Body of pancreas (tissue), 4 donors: ENCODE data around the gene MBD1.

Experiments
- POLR2A ChIP-seq, 3 donors: fragments of 450-650 bp; IDR thresholded peaks; one replicate each; pipeline ENCODE4 v1.6.1; 2016; ENCODE audit warnings: antibody characterized with exemption in 3 of 3, mild to moderate bottlenecking in 2 of 3
- TF ChIP-seq, protein P1 (sequence below), 7 experiments: fragments of 450-650 bp in 4 of 7; fragments of 200-600 bp in 3 of 7; sonication (generic) in 3 of 7; IDR thresholded peaks; one replicate each; pipeline ENCODE4 v1.5.1; 2016 to 2019; ENCODE audit warnings: antibody characterized with exemption in 7 of 7

DNA sequence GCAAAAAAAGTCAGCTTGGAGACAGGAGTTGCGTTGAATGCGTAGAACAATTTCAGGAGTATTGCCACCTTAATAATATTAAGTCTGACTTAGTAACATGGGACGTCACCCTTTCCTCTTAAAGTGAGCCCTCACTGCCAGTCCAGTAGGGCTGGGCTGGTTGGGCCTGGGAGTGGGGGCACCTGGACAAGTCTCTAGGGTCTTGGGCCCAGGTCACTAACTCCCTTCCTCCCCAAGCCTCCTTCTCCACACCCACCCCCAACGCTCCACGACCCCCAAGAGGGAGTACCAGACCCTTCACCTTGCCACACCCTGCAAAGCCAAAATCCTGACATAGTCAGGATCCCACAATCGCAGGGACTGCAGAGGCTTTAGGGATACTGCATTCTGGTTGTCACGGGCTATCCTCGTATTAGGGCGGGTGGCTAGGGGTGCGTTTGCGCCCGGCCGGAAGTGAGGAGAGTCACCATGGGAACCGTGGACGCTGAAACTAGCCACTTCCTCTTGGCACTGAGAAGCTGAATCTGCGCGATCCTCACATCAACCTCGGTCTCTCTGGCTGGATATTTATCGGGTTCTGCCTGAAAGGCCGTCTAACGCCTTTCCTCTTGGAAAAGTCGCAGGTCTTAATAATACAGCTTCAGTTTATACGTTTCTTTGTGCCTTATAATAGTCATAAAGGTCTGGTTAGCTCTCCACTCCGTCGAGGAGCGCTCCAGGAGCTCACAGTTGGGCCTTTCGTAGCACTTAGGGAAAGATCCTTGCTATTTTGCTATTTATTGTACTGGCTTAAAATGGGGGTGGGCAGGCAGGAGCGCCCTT is 16.5 kb upstream of the MBD1 start:
- TF ChIP-seq POLR2A (IDR thresholded peaks at IDR 0.05) = peak in 1 of 3 donors; percentile 20
- TF ChIP-seq, protein P1, sequence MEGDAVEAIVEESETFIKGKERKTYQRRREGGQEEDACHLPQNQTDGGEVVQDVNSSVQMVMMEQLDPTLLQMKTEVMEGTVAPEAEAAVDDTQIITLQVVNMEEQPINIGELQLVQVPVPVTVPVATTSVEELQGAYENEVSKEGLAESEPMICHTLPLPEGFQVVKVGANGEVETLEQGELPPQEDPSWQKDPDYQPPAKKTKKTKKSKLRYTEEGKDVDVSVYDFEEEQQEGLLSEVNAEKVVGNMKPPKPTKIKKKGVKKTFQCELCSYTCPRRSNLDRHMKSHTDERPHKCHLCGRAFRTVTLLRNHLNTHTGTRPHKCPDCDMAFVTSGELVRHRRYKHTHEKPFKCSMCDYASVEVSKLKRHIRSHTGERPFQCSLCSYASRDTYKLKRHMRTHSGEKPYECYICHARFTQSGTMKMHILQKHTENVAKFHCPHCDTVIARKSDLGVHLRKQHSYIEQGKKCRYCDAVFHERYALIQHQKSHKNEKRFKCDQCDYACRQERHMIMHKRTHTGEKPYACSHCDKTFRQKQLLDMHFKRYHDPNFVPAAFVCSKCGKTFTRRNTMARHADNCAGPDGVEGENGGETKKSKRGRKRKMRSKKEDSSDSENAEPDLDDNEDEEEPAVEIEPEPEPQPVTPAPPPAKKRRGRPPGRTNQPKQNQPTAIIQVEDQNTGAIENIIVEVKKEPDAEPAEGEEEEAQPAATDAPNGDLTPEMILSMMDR (IDR thresholded peaks at IDR 0.05) = no peak
